Gastrocnemius medialis (tissue), 4 donors: ENCODE results near the gene GPR176. TPM values are rescaled to one million over a fixed set of nuclear protein-coding genes. Genes with fewer than 3 reads are reported as not detected.

Experiments used
- ATAC-seq, 2 donors: fragments of 150-250 bp; one replicate each; pipeline ENCODE4 v1.9.1; 2016
- DNase-seq, 2 donors: peaks; one replicate each; pipeline ENCODE4 v3.0.0-alpha.2; 2019
- H3K27ac ChIP-seq, 4 donors: fragments of 200-600 bp; sonication (generic); 1 replicate in 1 of 4; 2 replicates in 3 of 4; pipeline ENCODE4 v1.5.1; 2016 to 2018; ENCODE audit warnings: mild to moderate bottlenecking in 2 of 4, moderate library complexity in 1 of 4
- H3K27me3 ChIP-seq, 3 donors: fragments of 200-600 bp; sonication (generic) in 2 of 3; 1 replicate in 1 of 3; 2 replicates in 2 of 3; pipeline versions ENCODE4 v1.5.1 to v1.6.0; 2016 to 2019; ENCODE audit warnings: mild to moderate bottlenecking in 1 of 3, moderate library complexity in 1 of 3
- H3K36me3 ChIP-seq, 2 donors: fragments of 200-600 bp; sonication (generic) in 1 of 2; one replicate each; pipeline ENCODE4 v1.5.1; 2017 to 2018
- H3K4me1 ChIP-seq, 2 donors: fragments of 200-600 bp; sonication (generic) in 1 of 2; one replicate each; pipeline ENCODE4 v1.5.1; 2016 to 2017; ENCODE audit warnings: mild to moderate bottlenecking in 2 of 2
- H3K4me3 ChIP-seq, 4 donors: fragments of 200-600 bp; sonication (generic) in 3 of 4; 1 replicate in 1 of 4; 2 replicates in 3 of 4; pipeline ENCODE4 v1.5.1; 2016 to 2019; ENCODE audit warnings: mild to moderate bottlenecking in 2 of 4
- H3K9me3 ChIP-seq, 3 donors: fragments of 200-600 bp; sonication (generic) in 2 of 3; 1 replicate in 1 of 3; 2 replicates in 2 of 3; pipeline ENCODE4 v1.5.1; 2016 to 2019
- POLR2A ChIP-seq, 2 donors: fragments of 450-650 bp; IDR thresholded peaks; one replicate each; pipeline ENCODE4 v1.6.1; 2017; ENCODE audit warnings: antibody characterized with exemption in 2 of 2, mild to moderate bottlenecking in 2 of 2, moderate library complexity in 2 of 2
- in situ Hi-C, 4 donors: fragments of 200-750 bp; cut with MboI; loops; one replicate each; pipeline versions ENCODE4 v1.15.0 to v1.8.0; 2017; ENCODE audit warnings: low sequenced_read_pairs in 4 of 4
- intact Hi-C: fragments of 100-400 bp; cut with DNase I; formaldehyde crosslinking; loops from one replicate; pipeline ENCODE4 v1.15.1; 2023; ENCODE audit warnings: low total_unique reads
- total RNA-seq, 4 donors: library from RNA; depleted of rRNA; stranded (reverse); fragments of >200 nt; gene quantifications; one replicate each; pipeline versions ENCODE4 v1.1.0 to v1.2.3, GENCODE V29; 2016
- TF ChIP-seq, protein P1 (sequence below), 5 experiments: fragments of 450-650 bp in 3 of 5; fragments of 200-600 bp in 2 of 5; sonication (generic) in 2 of 5; IDR thresholded peaks in 4 of 5; conservative IDR thresholded peaks in 1 of 5; 1 replicate in 4 of 5; 2 replicates in 1 of 5; pipeline ENCODE4 v1.5.1; 2016 to 2019; ENCODE audit warnings: antibody characterized with exemption in 5 of 5, mild to moderate bottlenecking in 3 of 5, moderate library complexity in 3 of 5

GPR176 gene
- total RNA-seq, 4 donors from 2014 or later, result 1.1 to 3.0 (median 1.7) TPM

DNA sequence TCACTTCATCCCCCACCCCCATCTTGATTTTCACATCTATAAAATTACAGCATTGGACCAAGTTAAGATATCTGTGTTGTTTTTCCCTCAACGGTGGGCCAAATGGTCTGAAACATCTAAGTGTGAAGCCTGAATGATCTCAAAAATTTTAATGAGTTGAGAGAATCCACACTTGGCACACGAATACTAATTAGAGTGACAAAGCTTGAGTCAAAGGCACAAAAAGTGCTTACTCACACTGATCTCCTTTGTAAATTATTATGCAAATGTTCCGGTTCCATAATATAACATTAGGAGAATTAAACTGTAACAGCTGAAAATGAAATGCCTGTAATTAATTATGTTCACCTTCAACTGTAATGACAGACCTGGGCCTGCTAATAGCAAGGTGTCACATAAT is 33.6 kb downstream of the GPR176 start:
- in situ Hi-C loops, result no loop called here
- ATAC-seq, result no peak

DNA sequence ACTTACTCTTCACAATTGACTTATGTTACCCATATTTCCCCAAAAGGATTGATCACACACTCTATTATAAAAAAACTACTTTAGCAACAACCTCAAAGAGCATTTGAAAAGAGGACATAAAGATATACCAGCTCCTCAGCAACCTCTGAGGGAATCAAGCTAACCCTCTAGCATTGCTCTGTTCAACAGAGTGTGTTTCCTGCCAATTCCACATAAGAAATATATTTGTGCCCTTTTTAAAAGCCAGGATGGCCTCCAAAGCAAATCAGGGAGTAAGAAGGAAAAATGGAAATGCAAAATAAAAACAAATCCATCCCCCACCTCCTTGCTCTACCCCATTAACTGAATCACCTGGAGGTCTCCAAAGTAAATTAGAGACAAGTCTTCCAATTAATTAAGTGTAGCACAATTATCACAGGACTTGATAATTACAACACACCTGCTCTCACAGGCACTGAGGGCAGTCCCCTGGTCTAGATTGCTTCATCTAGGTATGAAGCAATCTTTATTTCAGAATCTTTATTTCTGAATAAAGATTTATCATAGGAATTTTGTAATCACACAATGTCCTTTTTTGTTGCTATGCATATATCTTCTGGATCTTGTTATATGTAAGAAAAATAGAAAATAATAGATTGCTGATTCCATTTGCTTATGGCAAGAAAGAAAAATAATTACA is 34.8 kb downstream of the GPR176 start:
- no peak for TF ChIP-seq POLR2A (IDR thresholded peaks at IDR 0.05)
- TF ChIP-seq, protein P1, sequence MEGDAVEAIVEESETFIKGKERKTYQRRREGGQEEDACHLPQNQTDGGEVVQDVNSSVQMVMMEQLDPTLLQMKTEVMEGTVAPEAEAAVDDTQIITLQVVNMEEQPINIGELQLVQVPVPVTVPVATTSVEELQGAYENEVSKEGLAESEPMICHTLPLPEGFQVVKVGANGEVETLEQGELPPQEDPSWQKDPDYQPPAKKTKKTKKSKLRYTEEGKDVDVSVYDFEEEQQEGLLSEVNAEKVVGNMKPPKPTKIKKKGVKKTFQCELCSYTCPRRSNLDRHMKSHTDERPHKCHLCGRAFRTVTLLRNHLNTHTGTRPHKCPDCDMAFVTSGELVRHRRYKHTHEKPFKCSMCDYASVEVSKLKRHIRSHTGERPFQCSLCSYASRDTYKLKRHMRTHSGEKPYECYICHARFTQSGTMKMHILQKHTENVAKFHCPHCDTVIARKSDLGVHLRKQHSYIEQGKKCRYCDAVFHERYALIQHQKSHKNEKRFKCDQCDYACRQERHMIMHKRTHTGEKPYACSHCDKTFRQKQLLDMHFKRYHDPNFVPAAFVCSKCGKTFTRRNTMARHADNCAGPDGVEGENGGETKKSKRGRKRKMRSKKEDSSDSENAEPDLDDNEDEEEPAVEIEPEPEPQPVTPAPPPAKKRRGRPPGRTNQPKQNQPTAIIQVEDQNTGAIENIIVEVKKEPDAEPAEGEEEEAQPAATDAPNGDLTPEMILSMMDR (IDR thresholded peaks at IDR 0.05 in 4 of 5, conservative IDR thresholded peaks at IDR 0.05 in 1 of 5), result no peak
- no peak for ATAC-seq
- H3K4me3 ChIP-seq, result no peak overlapping the region

More for the DNA sequence above, 33.6 kb downstream of the GPR176 start:
- H3K36me3 ChIP-seq, result no peaks in the 10 kb centered on the region
- no peak overlapping the region for H3K27ac ChIP-seq
- intact Hi-C loops, result no loop called here
- H3K27me3 ChIP-seq, result no peaks in the 10 kb centered on the region
- no peaks in the 10 kb centered on the region for H3K4me1 ChIP-seq
- no peak for TF ChIP-seq POLR2A (IDR thresholded peaks at IDR 0.05)
- H3K9me3 ChIP-seq, result no peaks in the 10 kb centered on the region
- H3K4me3 ChIP-seq, result no peak overlapping the region
- no peak for DNase-seq

DNA sequence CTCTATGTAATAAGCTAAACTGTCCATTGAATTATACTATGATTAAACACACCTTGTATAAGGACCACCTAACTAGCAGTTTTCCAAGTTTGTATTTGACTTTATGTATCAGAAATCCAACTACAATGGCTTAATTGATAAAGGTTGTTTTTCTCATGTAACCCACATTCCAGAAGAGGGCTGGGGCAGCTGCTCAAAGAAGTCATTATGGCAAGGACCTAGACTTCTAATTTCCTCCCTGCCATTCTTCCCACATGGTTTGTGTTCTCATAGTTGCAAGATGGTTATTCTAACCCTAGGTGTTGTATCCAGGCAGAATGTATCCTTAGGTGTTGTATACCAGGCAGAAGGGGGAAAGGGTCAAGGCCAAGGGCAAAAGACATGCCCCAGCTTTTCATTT is 35.7 kb downstream of the GPR176 start:
- no peaks in the 10 kb centered on the region for H3K27me3 ChIP-seq
- ATAC-seq (no peak), DNase-seq (no peak)
- H3K36me3 ChIP-seq, result no peaks in the 10 kb centered on the region
- intact Hi-C loops (no loop called here), in situ Hi-C loops (no loop called here)
- no peak for TF ChIP-seq POLR2A (IDR thresholded peaks at IDR 0.05)
- TF ChIP-seq, protein P1 (IDR thresholded peaks at IDR 0.05 in 4 of 5, conservative IDR thresholded peaks at IDR 0.05 in 1 of 5), result no peak
- no peak overlapping the region for H3K4me3 ChIP-seq
- no peaks in the 10 kb centered on the region for H3K9me3 ChIP-seq
- H3K4me1 ChIP-seq, result no peaks in the 10 kb centered on the region
- H3K27ac ChIP-seq, result no peak overlapping the region

More for the DNA sequence above, 34.8 kb downstream of the GPR176 start:
- Histone ChIP-seq H3K27ac (no peak overlapping the region), H3K36me3 (no peaks in the 10 kb centered on the region), H3K27me3 (no peaks in the 10 kb centered on the region), H3K4me1 (no peaks in the 10 kb centered on the region), H3K9me3 (no peaks in the 10 kb centered on the region)
- in situ Hi-C loops (no loop called here), intact Hi-C loops (no loop called here)
- no peak for DNase-seq

- ATAC-seq (no peak), DNase-seq (no peak)
- Histone ChIP-seq H3K27ac (no peak overlapping the region), H3K4me1 (no peaks in the 10 kb centered on the region), H3K4me3 (no peak overlapping the region), H3K36me3 (no peaks in the 10 kb centered on the region), H3K9me3 (no peaks in the 10 kb centered on the region), H3K27me3 (no peaks in the 10 kb centered on the region)
- intact Hi-C loops (no loop called here), in situ Hi-C loops (no loop called here)
- no peak for TF ChIP-seq POLR2A (IDR thresholded peaks at IDR 0.05)
- TF ChIP-seq, protein P1 (IDR thresholded peaks at IDR 0.05 in 4 of 5, conservative IDR thresholded peaks at IDR 0.05 in 1 of 5), result no peak
Observed at GRCh38 chr15:39882602-39883001, 37.5 kb downstream of the GPR176 start.

- in situ Hi-C loops, result no loop called here
- Histone ChIP-seq H3K9me3 (no peaks in the 10 kb centered on the region), H3K4me1 (no peaks in the 10 kb centered on the region), H3K27ac (no peak overlapping the region), H3K36me3 (no peaks in the 10 kb centered on the region), H3K27me3 (no peaks in the 10 kb centered on the region), H3K4me3 (no peak overlapping the region)
- intact Hi-C loops, result no loop called here
- DNase-seq, result no peak
- ATAC-seq, result no peak
- TF ChIP-seq, protein P1 (IDR thresholded peaks at IDR 0.05 in 4 of 5, conservative IDR thresholded peaks at IDR 0.05 in 1 of 5), result no peak
- no peak for TF ChIP-seq POLR2A (IDR thresholded peaks at IDR 0.05)
Observed at GRCh38 chr15:39881790-39882189, 38.3 kb downstream of the GPR176 start.
